HG02981 (cell line): ENCODE results near the gene EMILIN3.

ENCODE experiments used
- ATAC-seq: cut with Tn5 transposase; IDR thresholded peaks from one replicate; pipeline ENCODE4 v1.9.1; 2021; ENCODE audit warnings: mild to moderate bottlenecking, moderate library complexity; ENCODE audit not compliant: unreplicated experiment

EMILIN3 gene

DNA sequence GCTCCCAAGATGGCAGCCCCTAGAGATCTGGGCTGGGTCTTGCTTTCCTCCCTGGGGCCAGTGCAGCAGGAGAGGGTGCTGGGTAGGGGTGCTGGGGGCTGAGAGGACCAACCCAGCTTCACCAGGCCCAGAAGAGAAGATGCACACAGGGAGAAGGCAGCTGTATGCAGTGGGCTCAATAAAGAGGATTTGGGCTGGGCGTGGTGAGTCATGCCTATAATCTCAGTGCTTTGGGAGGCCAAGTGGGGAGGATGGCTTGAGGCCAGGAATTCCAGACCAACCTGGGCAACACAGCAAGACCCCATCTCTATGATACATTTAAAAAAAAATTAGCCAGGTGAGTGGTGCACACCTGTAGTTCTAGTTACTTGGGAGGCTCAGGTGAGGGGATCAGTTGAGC, 25.7 kb upstream of the EMILIN3 start:
- ATAC-seq: no peak

DNA sequence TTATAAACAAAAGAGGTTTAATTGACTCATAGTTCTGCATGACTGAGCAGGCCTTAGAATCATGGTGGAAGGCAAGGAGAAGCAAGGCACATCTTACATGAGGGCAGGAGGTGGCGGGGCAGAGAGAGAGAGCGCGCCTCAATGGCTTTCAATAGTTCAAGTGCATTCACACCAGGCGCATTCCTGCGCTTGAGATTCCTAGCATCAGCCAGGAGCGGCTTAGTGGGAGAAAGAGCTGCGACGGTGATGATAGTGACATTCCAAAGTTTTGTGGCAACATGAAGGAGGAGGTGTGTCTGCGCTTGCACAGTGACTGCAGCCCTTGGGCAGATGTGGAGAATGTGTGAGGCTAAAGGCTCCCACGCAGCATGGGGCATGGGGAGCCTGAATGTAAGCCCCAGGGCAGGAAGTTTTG, 25.0 kb upstream of the EMILIN3 start:
- no peak for ATAC-seq

DNA sequence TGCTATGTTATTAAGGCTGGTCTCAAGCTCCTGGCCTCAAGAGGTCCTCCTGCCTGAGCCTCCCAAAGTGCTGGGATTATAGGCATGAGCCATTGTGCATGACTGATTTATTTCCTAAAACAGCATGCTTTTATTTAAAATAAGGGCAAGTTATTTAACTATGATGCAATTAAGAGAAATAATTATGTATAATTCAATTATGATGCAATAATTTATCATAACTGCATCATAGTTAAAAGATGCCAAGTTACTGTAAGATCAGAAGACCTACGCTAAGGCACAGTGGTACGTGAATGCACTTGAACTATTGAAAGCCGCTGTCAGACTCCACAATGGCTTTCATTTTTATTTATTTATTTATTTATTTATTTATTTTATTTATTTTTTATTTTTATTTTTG, 24.3 kb upstream of the EMILIN3 start:
- ATAC-seq: no peak

DNA sequence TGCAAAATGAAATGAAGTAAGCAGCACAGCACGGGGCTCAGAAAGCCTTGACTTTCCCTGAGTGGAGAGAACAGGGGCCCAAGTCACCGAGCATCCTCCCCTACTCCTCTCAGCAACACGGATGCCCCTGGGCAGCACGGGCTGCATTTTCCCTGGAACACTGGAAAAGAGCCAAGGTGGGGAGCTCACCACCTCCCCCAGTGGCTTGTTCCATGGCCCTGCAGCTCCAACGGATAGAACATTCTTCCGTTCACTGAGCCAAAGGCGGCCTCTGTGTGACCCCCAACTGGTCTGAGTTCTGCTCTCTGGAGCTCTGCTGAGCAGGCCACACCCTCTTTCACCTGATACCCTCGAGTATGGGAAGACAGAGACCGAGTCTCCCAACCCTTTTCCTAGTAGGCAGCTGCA, 20.8 kb upstream of the EMILIN3 start:
- ATAC-seq: no peak

DNA sequence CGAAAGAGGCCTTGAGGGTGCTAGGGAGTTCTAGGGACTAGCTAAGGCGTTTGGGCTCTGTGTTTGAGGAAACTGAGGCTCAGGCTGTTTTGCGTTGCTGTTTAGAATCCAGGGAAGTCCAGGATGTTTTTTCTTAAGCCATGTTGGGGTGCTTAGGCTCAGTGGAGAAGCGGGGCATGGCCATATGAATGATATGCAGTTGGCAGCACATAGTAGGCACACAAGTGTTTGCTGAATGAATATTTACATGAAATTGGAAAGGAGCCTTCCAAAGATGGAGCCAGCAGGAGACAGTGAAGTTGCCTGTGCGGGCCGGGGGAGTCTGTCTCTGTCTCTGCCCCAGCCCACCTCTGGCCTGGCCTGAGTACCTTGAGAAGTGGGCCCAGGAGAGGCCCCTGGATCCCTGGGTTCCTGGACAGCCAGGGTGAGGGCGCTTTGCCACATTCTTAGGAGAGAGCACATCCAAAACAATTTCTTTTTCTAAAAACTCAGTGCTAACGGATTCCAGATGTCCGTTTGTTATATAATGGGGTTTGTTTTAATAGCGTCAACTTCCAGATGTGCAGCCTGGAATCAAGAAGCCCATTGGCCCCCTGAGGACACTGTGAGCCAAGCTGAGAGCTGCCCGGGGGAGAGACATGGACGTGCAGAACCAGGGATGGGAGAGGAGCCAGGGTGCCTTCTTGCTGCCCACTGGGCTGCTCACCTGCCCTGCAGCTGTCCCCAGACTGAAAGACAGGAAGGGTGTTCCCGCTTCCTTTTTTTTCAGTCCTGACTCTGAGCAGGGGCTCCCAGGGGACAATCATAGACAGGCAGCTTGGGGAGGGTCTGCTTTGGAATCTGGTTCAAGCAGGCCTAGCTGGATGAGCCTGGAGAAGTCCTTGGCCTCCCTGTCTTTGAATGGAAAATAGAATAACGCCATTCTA, 20.1 kb upstream of the EMILIN3 start:
- ATAC-seq: no peak

DNA sequence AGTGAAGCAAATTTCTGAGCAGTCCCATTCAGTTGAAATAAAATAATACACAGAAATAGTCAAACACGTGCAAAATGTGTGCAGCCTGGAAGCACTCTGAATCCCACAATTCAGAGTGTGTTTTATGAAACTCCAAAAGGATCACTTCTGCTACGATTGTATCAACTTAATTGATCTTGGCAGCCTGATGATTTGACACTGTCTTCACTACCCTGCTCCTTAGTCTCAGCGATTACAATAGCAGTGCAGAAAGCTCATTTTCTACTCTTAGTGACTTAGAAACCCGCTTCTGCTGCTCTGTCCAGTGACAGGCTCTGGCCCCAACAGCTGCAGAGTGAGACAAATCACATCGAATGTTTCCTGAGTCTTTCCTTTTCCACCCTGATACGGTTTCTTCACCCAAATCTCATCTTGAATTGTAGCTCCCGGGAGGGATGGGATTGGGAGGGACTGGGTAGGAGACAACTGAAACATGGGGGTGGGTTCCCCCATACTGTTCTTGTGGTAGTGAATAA, 16.2 kb upstream of the EMILIN3 start:
- ATAC-seq: no peak

DNA sequence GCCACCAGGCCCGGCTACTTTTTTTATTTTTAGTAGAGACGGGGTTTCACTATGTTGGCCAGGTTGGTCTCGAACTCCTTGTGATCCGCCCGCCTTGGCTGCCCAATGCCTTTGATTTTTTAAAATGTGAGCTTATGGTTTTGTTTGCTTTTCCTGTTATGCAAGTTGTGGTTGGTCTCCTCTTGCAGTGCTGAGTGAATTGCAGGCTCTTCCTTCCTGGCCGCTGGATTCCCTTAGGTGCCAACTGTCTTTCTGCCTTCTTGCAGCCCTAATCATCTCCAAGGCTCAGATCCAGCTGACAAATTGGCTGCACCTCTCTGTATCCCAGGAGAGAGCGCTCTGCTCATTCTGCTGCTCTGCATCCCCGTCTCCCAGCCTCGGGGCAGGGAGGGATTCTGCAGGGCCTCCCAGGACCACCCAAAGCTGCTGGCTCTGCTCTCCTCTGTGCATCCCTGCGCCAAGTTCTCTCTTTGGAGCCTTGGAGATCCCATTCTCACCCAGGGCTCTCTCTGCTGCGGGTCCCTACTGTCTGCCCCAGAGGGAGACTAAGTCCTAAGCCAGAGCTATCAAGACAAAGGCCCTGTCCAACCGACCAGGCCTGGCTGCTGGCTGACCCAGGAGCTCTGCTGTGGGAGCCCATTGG, 14.1 kb upstream of the EMILIN3 start:
- no peak for ATAC-seq

DNA sequence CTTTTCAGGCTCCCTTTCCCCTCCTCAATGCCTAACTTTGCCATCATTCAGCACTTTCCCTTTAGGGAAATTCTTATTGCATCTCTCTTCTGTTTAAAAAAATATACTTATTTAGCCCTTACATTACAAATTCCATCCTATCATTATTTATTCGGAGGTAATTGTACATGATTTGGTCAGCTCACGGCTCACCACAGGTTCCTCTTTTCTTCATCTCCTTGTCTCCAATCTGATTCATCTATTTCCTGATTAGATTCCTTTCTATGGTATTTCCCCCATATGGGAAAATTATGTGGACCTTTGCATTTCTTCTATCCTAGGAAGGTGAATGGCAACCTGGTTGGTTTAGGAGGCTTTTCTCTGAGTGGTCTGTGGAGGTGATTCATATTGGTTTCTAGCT, 12.9 kb upstream of the EMILIN3 start:
- ATAC-seq: no peak

DNA sequence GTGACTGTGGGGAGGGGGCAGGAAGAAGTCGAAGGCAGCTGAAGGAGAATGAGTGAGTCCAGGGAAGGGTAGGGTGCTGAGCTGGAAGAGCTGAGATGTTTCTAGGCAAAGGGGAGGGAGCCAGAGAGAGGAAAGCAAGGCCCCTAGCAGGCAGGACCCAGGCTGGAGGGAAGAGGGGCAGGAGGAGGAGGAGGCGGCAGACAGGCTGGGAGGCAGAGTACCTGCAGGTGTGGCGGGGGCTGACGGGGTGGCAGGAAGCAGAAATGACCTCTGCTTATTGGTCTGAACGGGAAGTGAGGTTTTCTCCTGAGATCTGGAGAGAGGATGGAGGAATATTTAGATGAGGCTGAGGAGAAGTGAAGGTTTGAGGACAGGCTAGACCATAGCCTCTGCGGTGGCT, 10.7 kb upstream of the EMILIN3 start:
- no peak for ATAC-seq

DNA sequence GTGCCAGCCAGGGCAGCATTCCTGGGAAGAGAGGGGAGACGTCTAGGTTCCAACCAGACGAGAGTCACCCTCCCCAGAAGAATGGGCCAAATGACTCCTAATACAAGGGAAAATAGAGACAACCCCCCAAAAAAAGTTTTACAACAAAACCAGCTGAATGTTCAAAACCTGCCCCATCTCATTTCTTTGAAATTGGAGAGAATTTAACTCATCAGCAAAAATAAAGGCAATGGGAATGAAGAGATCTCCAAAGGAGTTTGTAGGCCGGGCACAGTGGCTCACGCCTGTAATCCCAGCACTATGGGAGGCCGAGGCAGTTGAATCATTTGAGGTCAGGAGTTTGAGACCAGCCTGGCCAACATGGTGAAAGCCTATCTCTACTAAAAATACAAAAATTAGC, 9.7 kb upstream of the EMILIN3 start:
- no peak for ATAC-seq

DNA sequence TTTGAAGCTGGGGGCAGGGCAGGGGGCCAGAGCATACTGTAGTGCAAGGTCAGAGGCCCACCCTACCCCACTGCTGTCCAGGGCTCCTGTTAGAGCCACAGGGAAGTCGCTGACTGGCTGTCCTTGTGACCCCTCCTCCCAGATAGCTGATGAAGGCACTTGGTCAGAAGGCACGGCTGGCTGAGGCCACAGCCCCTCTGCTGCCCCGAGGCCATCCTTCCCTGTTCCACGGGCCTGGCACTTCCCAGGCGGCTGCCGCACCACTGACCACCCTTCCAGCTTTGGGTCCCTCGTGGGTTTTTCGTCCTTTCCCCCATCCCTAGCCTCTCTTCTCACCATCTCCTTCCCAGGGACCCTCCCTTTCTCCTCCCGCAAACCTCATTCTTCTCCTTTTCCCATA, 9.2 kb upstream of the EMILIN3 start:
- ATAC-seq: no peak

DNA sequence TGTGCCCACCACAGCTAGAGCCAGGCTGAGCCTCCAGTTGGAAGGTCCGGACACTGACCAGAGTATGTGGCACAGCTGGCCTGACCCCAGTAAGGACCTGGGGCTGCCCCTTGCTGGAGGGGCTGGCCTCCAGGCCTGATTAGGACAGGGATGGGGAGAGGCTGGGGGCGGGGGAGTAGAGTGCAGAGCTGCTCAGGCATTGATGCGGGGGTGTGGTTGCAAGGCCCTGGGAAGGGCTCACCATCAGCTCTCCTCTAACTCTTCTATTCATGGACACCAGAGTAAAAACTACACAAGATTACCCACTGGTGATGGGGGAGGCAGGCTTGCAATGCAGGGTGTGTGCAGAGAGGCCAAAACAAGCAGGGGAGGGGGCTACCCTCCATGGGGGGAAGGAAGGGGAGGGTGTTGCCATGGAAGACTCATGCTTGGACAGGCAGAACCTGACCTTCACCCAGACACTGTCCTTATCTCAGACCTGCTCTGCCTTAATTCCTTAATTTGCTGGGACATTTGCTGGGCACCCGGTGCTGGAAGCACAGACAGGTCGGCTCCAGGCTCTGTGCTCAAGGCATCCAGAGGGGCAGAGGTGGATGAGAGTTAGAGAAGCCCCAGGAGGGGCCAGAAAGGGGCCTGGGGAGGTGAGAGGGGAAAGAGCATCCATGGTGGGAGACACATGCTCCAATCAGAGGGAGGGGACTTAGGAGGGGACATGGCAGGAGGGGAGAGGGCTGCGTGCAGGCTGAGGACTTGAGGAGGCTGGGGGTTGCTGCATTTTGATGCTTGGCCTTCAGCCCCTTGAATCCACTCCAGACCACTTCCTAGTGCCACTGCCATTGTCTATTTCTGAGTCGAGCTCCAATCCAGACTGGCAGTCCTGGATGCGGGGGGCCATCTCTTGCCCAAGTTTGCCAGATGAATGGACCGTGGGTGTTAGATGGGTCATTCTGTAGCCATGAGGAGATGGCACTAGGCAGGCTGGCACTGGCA, 7.6 kb upstream of the EMILIN3 start:
- ATAC-seq: no peak

DNA sequence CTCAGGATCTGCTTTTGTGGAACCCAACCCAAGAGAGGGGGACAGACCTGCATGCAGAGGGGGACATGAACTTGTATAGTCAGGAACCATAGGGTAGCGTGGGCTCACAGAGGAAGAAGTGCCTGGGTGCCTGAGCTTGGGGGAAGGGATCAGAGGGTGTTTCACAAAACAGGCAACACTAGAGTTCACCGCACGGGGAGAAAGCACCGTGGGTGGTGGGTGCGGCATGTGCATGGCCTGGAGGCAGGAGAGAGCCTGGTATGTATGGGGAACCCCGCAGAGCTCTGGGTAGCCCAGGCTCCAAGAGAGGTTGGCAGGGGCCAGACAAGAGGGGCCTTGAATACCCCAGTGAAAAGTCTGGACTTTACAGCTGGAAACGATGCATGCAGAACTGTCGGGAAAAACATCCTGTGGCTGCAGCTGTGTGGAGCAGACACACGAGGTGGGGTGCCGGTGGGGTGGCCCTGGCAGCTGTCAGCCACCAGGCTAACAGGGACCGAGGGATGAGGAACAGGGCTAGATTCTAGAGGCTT, 6.7 kb upstream of the EMILIN3 start:
- ATAC-seq: no peak

DNA sequence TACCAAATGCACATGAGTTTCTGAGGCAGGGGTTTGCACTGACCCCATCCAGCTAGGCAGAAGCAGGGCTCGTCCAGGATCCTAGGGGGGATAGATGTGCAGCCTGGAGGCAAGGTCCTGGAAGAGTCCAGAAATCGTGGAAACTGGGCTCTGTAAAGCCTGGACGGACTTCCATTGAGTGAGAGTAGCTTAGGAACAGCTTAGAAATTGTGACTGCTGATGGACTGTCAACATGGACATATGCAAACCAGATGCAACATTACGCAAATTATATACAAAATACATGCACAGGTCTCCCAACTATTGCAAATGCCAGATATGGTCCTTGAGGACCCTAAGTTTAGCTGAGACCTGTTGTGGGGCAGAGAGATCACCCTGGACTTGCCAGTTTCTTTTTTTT, 4.8 kb upstream of the EMILIN3 start:
- no peak for ATAC-seq

DNA sequence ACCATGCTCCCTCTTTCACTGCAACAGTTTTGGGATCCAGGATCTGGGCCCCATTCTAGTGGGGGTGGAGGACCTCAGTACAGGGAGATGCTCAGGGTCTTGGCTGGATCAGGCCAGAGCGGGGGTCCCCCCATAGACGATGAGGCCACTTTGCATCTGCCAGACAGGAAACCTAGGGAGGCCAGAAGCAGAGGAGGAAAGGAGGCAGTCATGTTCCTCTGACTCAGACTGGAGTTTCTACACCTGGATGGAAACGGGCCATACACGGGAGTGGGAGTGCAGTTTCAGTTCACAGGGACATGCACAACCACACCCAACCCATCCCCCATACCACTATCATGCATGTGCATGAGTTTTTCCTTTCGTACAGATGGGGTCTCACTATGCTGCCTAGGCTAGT, 3.6 kb upstream of the EMILIN3 start:
- ATAC-seq: no peak

DNA sequence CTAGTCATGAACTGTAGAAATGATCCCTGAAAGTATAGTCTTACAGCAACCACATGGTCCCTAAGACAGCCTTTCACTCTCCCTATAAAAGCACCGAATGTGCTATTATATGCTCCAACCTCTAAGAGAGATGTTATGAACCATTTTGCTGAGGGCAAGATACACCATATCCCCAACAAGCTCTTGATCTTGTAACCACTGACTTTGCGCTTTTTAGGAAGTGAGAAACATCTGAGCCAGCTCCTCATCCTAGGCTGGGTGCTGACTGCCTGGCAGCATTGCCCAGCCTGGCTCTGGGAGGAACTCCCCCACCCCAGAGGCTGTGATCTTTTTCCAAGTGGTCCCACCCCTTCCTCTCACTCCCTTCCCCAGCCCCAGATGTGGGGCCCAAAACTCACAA, 3.1 kb upstream of the EMILIN3 start:
- ATAC-seq: no peak

DNA sequence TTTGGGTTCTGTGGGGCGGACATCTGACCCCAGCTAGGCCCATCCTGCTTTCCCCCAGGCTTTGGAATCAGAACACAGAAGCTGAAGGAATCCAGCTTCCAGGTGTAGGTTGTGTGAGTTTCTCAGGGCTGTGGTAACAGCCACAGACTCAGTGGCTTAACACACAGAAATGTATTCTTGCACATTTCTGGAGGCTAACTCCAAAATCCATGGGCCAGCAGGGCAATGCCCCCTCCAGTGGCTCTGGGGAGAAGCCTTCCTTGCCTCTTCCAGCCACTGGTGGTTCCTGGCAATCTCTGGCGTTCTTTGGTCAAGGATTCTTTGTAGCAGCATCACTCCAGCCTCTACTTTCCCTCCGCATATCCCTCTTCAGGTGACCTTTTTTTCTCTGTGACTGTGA, 1.3 kb upstream of the EMILIN3 start:
- ATAC-seq: no peak

DNA sequence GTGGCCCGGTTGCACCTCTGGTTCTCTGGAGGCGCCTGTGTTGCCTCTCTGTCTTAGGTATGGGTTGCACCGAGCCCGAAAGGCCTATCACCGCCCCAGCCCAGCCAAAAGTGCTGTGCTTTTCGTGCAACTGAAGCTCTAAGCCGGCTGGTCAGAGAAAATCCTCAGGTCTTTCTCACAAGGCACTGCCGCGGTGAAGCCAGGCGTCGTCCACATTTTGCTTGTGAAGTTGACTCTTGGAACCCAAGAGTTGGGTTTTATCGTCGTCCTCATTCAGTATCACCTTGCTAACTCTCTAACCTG, 726 bp upstream of the EMILIN3 start:
- ATAC-seq: no peak

DNA sequence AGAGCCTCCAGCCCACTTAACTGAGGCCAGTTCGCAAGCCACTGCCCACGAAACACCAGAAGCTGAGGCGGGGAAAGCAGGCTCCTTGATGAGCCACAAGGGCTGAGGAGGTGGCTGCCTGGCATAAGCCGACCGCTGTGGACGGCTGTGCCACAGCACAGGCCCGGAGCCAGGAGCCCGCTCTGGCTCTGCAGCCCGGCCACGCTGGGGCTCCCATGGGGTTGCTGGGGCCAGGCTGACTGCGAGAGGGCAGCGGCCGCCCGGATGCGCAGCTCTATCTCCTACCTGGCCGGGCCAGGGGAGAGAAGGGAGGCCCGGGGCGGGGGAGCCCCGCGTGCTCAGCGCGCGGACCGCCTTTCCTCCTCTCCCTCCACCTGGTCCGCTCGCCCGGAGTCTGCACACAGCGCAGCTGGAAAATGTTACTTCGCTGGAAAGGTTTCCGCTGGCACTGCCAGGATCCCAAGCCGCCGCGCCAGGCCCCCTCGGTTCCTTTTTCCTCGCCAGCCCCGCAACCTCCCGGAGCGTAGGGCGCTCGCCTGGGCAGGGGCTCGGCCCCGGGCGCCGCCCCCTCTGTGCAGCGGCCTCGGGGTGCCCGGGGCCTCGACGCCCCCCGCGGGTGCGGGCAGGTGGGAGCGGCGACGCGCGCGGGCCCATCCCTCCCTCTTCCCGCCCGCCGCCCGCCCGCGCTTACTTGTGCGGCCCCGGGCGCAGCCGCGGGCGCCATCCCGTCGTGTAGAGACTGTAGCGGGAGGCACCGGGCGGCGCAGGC, 657 bp downstream of the EMILIN3 start:
- ATAC-seq: no peak
